ENCODE results near the gene FGF7. TPM values are rescaled to one million over a fixed set of nuclear protein-coding genes. Genes with fewer than 3 reads are reported as not detected.

The FGF7 gene
- total and polyA plus RNA-seq, 7 donors = 1.4 to 7.0 (median 2.4) TPM

DNA sequence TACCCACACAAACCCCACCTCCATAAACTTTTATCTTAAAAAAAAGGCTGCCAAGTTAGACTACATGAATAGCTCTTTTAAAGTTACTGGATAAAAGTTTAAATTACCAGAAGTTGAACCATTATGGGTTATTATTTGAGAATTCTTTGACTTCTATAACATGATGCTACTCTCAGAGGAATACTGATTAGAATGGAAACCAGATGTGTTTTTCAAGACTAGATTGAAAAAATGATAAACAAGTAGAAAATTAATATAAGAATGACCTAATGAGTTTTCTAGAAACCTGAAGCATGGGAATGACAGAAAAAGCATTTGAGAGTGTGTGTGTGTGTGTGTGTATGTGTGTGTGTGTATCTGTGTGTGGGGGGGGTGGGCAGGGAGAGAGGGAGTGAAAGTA is 12.4 kb upstream of the FGF7 start:
- H3K36me3 ChIP-seq (ENCODE audit: insufficient read depth in 1 of 2, low read depth in 1 of 2) = no peaks in the 10 kb centered on the region
- intact Hi-C loops (cut with DNase I) = no loop called here
- no peaks in the 10 kb centered on the region for H3K4me1 ChIP-seq
- no peak overlapping the region for H3K27ac ChIP-seq
- TF ChIP-seq CTCF (IDR thresholded peaks at IDR 0.05) = no peak
- no peak for ATAC-seq
- DNase-seq = no peak
- no peaks in the 10 kb centered on the region for H3K27me3 ChIP-seq (ENCODE audit: insufficient read depth in 3 of 3, low read length in 2 of 3)
- no peaks in the 10 kb centered on the region for H3K9me3 ChIP-seq
- no peak overlapping the region for H3K4me3 ChIP-seq

DNA sequence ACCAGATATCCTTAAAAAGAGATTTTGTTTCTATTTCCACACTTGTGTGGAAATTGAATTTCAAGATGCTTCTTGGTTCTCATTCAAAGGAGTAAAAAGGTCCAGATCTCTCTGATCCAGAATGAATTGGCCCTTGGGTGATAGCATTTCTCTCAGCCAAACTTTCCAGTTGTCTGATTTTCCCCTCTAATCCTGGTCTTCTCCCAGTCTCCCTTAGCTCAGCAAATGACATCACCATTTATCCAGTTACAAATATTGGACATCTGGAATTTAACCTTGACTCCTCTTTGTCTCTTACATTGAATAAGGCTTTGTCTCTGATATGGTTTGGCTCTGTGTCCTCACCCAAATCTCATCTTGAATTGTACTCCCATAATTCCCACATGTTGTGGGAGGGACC is 10.2 kb upstream of the FGF7 start:
- no peaks in the 10 kb centered on the region for H3K4me1 ChIP-seq
- H3K27me3 ChIP-seq (ENCODE audit: insufficient read depth in 3 of 3, low read length in 2 of 3) = no peaks in the 10 kb centered on the region
- intact Hi-C loops (cut with DNase I) = no loop called here
- no peak for TF ChIP-seq CTCF (IDR thresholded peaks at IDR 0.05)
- H3K9me3 ChIP-seq = no peaks in the 10 kb centered on the region
- ATAC-seq = no peak
- H3K4me3 ChIP-seq = no peak overlapping the region
- no peak for DNase-seq
- no peak overlapping the region for H3K27ac ChIP-seq
- no peaks in the 10 kb centered on the region for H3K36me3 ChIP-seq (ENCODE audit: insufficient read depth in 1 of 2, low read depth in 1 of 2)

- ATAC-seq (no peak), DNase-seq (no peak)
- no peak overlapping the region for H3K27ac ChIP-seq
- H3K4me3 ChIP-seq = no peak overlapping the region
- TF ChIP-seq CTCF (IDR thresholded peaks at IDR 0.05) = no peak
- no peaks in the 10 kb centered on the region for H3K4me1 ChIP-seq
- intact Hi-C loops (cut with DNase I) = no loop called here
- no peaks in the 10 kb centered on the region for H3K9me3 ChIP-seq
- H3K27me3 ChIP-seq (ENCODE audit: insufficient read depth in 3 of 3, low read length in 2 of 3) = no peaks in the 10 kb centered on the region
- no peaks in the 10 kb centered on the region for H3K36me3 ChIP-seq (ENCODE audit: insufficient read depth in 1 of 2, low read depth in 1 of 2)
These were observed 7.9 kb upstream of the FGF7 start for GRCh38 chr15:49415149-49415548.

DNA sequence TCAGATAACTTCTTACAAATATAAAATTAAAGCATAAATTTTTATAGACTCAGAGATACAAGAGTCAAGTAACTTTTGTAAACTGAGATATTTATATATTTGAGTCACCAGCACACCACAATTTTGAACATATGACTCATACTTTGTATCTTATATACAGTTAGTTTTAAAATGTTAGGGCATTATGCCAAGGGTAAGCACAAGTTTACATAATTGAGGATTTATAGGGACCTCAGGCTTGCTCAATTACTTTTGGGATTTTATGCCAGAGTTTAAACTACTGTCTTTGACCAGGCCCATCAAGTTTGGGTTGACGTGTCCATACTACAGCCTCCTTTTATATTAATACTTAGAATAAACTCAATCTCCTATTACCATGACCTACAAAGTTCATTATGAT is 7.4 kb upstream of the FGF7 start:
- no peak overlapping the region for H3K4me3 ChIP-seq
- no peaks in the 10 kb centered on the region for H3K9me3 ChIP-seq
- no peaks in the 10 kb centered on the region for H3K27me3 ChIP-seq (ENCODE audit: insufficient read depth in 3 of 3, low read length in 2 of 3)
- H3K36me3 ChIP-seq (ENCODE audit: insufficient read depth in 1 of 2, low read depth in 1 of 2) = no peaks in the 10 kb centered on the region
- no peaks in the 10 kb centered on the region for H3K4me1 ChIP-seq
- WGBS, 3 donors = 92 to 97% (median 96%) methylated on average over 1 of the region's 1 CpG
- intact Hi-C loops (cut with DNase I) = no loop called here
- H3K27ac ChIP-seq = no peak overlapping the region
- ATAC-seq (no peak), DNase-seq (no peak)
- TF ChIP-seq CTCF (IDR thresholded peaks at IDR 0.05) = no peak

DNA sequence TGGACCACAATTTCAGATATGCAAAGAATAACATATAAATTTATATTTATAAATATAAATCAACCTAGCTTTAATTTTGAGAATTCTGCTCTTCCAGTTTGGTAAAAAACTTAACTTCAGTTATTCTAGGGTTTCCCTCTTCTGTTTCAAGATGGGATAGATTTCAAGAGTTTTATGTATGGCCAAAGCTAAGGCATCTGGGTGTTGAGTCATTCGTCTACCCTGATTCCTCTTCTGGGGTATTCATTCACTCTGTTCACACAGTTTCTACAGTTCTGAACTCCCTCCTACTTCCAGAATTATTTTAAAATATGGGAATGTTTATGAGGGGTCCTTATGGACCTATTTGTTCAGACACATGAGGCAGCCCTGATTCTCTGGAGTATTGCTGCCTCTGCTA is 4.2 kb upstream of the FGF7 start:
- no peak for TF ChIP-seq CTCF (IDR thresholded peaks at IDR 0.05)

More for the DNA sequence above, 4.2 kb upstream of the FGF7 start:
- intact Hi-C loops (cut with DNase I) = no loop called here
- ATAC-seq = no peak
- H3K36me3 ChIP-seq (ENCODE audit: insufficient read depth in 1 of 2, low read depth in 1 of 2) = no peaks in the 10 kb centered on the region
- H3K4me1 ChIP-seq = no peaks in the 10 kb centered on the region
- 72 to 83% (median 81%) methylated on average over 1 of the region's 1 CpG for WGBS, 3 donors
- H3K27me3 ChIP-seq (ENCODE audit: insufficient read depth in 3 of 3, low read length in 2 of 3) = no peaks in the 10 kb centered on the region
- H3K9me3 ChIP-seq = no peaks in the 10 kb centered on the region
- no peak for DNase-seq
- no peak overlapping the region for H3K4me3 ChIP-seq
- H3K27ac ChIP-seq = no peak overlapping the region

All from psoas muscle (tissue), 8 donors.